Mammary microvascular endothelial cell (primary cell): ENCODE results near the gene DNAJA2. TPM values are rescaled to one million over a fixed set of nuclear protein-coding genes. Genes with fewer than 3 reads are reported as not detected.

Experiments used
- total RNA-seq: library from RNA; depleted of rRNA; stranded (reverse); fragments of >200 nt; gene quantifications from 2 replicates; pipeline ENCODE4 v1.2.3, GENCODE V29; 2015

Gene DNAJA2
- 48.1 and 52.2 TPM in 2 replicates for total RNA-seq

DNA sequence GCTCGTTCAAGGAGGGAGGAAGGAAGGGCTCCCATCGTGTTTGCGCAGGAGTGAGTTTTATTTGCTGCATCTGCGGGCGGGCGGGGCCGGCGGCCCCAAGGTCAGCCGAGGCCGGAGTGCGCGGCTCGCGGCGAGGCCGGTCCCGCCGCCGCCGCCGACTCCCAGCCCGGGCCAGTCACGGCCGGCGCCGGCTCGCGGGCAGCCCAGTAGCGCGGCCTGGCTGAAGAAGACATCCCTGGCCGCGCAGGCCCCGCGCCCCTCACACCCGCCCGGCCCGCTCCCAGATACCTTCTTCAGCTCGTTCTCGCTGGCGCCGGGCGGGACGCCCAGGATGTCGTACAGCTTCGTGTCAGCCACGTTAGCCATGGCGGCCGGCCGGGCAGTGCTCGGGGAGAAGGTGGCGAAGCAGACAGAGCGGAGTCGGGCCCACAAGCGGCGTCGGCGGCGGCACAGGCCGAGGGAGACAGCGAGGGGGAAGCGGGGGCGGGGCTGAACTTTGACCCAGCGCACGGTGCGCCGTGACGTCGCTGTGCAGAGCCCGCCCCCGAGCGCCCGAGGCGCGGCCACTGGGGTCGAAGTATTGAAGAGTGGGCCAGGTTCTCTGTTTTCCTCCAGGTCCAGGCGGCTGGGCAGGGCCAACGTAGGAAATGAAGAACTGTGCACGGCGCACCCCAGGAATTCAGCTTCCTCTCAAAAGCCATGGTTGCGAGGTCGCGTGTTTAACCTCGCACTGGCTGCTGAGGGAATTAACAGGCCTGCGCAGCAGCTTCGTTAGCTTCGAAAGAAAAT is at the start of gene DNAJA2:
Gene DNAJA2 (minus strand): TSS at position 468 of the 789 bp plus-strand sequence. CDS start 102 bp downstream, at position 366.

Other genes starting within 250 kb of the DNAJA2 start
- gene MYLK3, start 225.3 kb downstream of the DNAJA2 start, total RNA-seq = under 0.01 and 1.4 TPM in 2 replicates
- 5.1 and 8.2 TPM in 2 replicates for gene C16orf87, start 142.5 kb downstream of the DNAJA2 start, total RNA-seq
- 9.0 and 13.6 TPM in 2 replicates for gene GPT2, start 89.3 kb downstream of the DNAJA2 start, total RNA-seq
- gene NETO2, start 170.3 kb upstream of the DNAJA2 start, total RNA-seq = 31.2 and 44.2 TPM in 2 replicates